Activated T-cell treated with anti-CD3 and anti-CD28 coated beads for 48 hours (primary cell): ENCODE data around the gene KLHL6.

Experiments
- DNase-seq: peaks from one replicate; pipeline ENCODE4 v3.0.0-alpha.2; 2020; ENCODE audit warnings: low read depth

KLHL6 gene

GRCh38 chr3:183506674-183507320 lies 48.7 kb downstream of the KLHL6 start:
- no peak for DNase-seq

DNA sequence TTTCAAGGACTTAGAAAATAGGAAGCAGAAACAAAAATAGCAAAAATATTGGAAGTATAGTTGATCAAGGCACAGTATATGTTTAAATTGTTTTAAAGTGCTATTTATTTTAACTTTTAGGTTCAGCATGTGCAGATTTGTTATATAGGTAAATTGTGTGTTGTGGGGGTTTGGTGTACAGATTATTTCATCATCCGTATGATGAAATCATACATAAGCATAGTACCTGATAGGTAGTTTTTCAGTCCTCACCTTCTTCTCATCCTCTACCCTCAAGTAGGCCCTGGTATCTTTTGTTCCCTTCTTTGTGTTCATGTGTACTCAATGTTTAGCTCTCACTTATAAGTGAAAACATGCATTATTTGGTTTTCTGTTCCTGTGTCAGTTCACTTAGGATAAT lies 50.9 kb downstream of the KLHL6 start:
- DNase-seq: no peak

GRCh38 chr3:183503746-183504145 lies 51.8 kb downstream of the KLHL6 start:
- DNase-seq: no peak

DNA sequence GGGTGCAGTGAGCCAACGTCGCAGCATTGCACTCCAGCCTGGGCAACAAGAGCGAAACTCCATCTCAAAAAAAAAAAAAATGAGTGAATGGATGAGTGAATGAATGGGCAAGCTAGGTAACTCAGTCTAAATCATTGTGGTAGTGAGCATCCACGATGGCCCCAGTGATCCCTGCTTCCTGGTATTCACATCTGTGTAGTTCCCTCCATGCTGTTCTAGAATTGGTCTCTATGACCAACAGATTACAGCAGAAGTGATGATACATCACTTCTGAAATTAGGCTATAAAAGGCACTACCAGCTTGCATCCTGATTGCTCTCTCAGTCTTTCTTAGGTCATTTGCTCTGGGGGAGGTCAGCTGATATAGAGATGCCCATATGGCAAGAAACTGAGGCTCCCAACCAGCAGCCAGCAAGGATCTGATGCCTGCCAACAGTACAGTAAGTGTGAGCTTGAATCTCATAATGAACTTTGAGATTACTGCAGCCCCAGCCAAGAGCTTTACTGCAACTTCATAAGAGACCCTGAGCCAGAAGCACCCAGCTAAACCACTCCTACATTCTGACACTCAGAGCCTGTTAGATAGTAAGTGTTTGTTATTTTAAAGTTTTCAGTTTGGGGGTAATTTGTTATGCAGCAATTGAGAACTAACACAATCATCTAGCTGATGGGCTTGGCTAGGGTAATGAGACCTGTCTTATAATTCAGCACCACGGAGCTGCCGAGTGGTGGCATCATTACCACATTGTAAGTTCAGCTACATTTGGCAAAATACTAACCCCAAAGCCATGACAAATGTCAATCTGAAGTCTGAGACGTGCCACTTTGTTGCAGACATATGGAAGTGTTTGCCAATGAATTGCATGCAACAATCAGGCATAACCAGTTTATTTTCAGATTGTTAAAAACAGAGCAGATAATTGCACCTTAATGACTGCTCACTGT lies 53.0 kb downstream of the KLHL6 start:
- no peak for DNase-seq

- DNase-seq: no peak
These were observed 54.4 kb downstream of the KLHL6 start for GRCh38 chr3:183500981-183501704.

- no peak for DNase-seq
These were observed 55.2 kb downstream of the KLHL6 start for GRCh38 chr3:183500319-183500718.

DNA sequence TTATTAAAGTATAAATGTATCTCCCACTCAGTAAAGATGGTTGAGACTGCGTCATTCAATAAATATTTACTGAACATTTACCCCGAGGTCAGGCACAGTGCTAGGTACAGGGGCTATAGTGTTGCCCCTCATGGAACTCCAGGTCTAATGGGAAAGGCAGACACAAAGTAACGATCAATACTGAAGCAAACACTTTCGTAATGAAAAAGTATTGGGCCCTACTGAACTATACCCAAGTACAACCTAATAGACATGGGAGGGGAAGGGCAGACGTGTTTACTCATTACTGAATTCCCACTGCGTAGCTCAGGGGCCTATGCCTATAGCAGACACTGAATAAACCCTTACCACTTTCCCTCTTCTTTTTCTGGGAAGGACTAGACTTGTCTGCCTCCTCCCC lies 56.9 kb downstream of the KLHL6 start:
- DNase-seq: no peak

- no peak for DNase-seq
These were observed 58.2 kb downstream of the KLHL6 start for GRCh38 chr3:183497313-183497712.

DNA sequence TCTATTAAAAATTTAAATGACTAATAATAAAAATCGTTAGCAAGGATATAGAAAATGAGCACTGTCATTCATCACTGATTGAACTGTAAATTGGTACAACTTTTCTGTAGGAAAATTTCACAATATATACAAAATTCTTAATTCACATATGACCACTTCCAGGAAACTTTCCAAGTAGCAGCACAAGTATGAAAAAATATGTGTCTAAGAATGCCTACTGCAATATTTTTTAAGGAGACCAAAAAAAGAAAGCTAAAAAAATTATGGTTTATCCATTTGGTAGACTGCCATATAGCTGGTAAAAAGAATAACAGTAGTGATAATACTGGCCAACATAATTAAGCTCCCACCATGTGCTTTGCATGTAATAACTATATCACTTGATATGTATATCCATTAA lies 59.2 kb downstream of the KLHL6 start:
- DNase-seq: no peak

GRCh38 chr3:183494341-183494740 lies 61.2 kb downstream of the KLHL6 start:
- no peak for DNase-seq

DNA sequence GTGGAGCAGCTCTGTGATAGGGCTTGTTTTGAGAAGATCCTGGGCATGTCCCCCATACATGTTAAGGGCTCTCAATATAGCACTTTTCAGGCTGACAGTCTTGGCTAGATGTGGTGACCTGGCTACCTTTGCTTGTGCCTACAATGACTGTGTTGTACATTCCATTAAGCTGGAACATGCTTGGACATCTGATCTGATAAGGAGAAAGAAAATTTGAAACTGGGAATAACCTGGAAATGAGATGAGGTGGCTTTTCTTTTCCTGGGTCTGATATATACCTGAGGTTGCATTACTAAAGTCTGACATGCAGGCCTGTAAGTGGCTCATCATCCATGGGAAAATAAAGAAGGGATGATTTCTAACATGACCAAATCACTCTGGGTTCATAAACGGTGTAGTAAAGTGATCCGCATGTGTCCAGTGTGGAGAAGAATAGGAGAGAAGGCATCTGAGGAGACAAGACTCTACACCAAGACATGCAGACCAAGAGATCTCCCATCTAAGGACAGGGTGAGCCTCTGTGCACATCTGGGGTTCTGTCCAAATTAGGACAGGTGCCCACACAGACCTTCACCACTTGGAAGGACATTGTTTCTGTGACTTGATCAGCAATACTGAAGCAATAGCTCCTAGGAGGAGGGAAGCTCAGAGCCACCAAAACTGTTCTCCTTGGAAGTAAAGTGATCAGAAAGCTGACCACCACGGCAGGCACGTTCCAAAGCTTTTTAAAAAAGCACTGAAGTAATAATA lies 62.0 kb downstream of the KLHL6 start:
- DNase-seq: no peak

GRCh38 chr3:183492849-183493179 lies 62.7 kb downstream of the KLHL6 start:
- no peak for DNase-seq

GRCh38 chr3:183491923-183492848 lies 63.3 kb downstream of the KLHL6 start:
- no peak for DNase-seq

DNA sequence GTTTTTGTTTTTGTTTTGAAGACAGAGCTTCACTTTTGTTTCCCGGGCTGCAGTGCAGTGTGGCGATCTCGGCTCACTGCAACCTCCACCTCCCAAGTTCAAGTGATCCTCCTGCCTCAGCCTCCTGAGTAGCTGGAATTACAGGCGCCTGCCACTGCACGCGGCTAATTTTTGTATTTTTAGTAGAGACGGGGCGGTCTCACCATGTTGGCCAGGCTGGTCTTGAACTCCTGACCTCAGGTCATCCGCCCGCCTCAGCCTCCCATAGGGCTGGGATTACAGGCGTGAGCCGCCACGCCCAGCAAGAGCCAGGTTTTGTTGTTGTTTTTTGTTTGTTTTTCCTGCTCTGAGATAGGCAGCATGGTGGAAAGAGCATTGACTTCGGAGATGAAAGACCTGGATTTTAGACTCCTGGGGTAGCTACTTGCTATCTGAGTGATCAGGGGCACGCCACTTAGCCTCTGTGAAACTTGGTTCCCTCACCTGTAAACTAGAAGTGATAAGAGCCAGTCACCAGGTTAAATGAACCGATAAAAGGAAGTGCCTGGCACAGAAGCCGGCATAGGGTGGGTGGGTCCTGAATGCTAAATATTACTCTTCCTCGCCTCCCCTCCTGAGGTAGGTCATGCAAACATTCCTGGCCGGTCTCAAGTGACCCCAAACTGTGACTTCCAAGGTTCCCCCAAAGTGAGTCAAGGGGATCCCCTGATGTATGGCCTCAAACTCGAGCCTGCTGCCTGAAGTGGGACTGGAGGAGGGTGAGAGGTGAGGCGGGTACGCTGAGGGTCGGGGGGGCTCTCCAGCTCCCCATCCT lies 64.2 kb downstream of the KLHL6 start:
- no peak for DNase-seq

GRCh38 chr3:183490653-183491052 lies 64.9 kb downstream of the KLHL6 start:
- DNase-seq: no peak

DNA sequence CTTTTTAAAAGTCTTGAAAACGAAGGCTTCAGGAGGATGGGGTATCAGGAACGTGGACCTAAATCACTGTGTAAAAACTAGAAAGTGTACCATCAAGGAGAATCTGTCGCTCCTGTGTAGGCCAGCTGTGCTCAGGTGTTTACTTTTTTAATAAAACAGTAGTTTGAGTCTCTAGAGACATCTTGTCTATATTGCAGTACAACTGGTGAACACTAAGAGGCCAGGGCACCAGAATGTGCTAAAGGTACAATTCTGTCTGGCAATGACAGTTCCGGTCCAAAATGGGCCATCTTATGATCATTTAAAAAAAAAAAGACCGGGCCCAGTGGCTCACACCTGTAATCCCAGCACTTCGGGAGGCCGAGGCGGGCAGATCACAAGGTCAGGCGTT lies 65.3 kb downstream of the KLHL6 start:
- no peak for DNase-seq

- no peak for DNase-seq
These were observed 65.9 kb downstream of the KLHL6 start for GRCh38 chr3:183489455-183490210.

GRCh38 chr3:183488343-183488742 lies 67.2 kb downstream of the KLHL6 start:
- no peak for DNase-seq

GRCh38 chr3:183487896-183488295 lies 67.6 kb downstream of the KLHL6 start:
- DNase-seq: no peak
